Mucosa of descending colon (tissue), 3 donors: Measurements from ENCODE around the gene GPR179. TPM values are rescaled to one million over a fixed set of nuclear protein-coding genes. Genes with fewer than 3 reads are reported as not detected.

Source experiments
- ATAC-seq: fragments of 200-7000 bp; cut with Tn5 transposase; one replicate; pipeline ENCODE4 v1.9.1; 2020; ENCODE audit warnings: mild to moderate bottlenecking, moderate library complexity
- DNase-seq, 3 donors: peaks; one replicate each; pipeline ENCODE4 v3.0.0-alpha.2; 2020
- H3K36me3 ChIP-seq: fragments of 200-600 bp; one replicate; pipeline ENCODE4 v1.8.0; 2021; ENCODE audit warnings: low read depth, mild to moderate bottlenecking
- H3K4me1 ChIP-seq: fragments of 200-600 bp; one replicate; pipeline ENCODE4 v1.8.0; 2021; ENCODE audit warnings: low read depth, mild to moderate bottlenecking
- H3K4me3 ChIP-seq: fragments of 200-600 bp; one replicate; pipeline ENCODE4 v1.8.0; 2021; ENCODE audit warnings: mild to moderate bottlenecking
- H3K9me3 ChIP-seq: fragments of 200-600 bp; one replicate; pipeline ENCODE4 v1.8.0; 2021; ENCODE audit warnings: mild to moderate bottlenecking
- CTCF ChIP-seq: fragments of 200-600 bp; IDR thresholded peaks from one replicate; pipeline ENCODE4 v1.8.0; 2022; ENCODE audit warnings: antibody characterized with exemption, mild to moderate bottlenecking
- intact Hi-C, 2 donors: fragments of 100-400 bp; cut with DNase I in 1 of 2; cut with micrococcal nuclease in 1 of 2; formaldehyde crosslinking; loops; one replicate each; pipeline versions ENCODE4 v1.11.0 to v1.11.1; 2022; cut with DNase I, micrococcal nuclease
- total RNA-seq, 3 donors: library from RNA; stranded (reverse); fragmentation: NEBNext Ultra II Directional in 2 of 3; extraction: Animal tissue kit (Norgen Biotek cat#: 25700) in 2 of 3; gene quantifications; one replicate each; pipeline versions ENCODE4 v1.2.1 to v1.2.4, GENCODE V29; 2021 to 2023
- donor health status: DM: no; HTN: no; CAD: no; lungs with moderate emphysema.
- donor health status: DM: no; HTN: no; CAD: no.
- donor health status: DM: no; HTN: yes; CAD: no.

The GPR179 gene
- total RNA-seq, 3 donors from 2014 or later, result 0.02 to 0.38 (median 0.09) TPM

GRCh38 chr17:38363016-38363415 lies 19.3 kb upstream of the GPR179 start:
- no peak for ATAC-seq
- H3K4me3 ChIP-seq, result no peak overlapping the region
- intact Hi-C loops, result no loop called here
- TF ChIP-seq CTCF, result no peak
- H3K4me1 ChIP-seq, result no peaks in the 10 kb centered on the region
- no peaks in the 10 kb centered on the region for H3K36me3 ChIP-seq
- no peaks in the 10 kb centered on the region for H3K9me3 ChIP-seq
- DNase-seq, result no peak

- Histone ChIP-seq H3K4me1 (no peaks in the 10 kb centered on the region), H3K4me3 (no peak overlapping the region), H3K9me3 (no peaks in the 10 kb centered on the region), H3K36me3 (no peaks in the 10 kb centered on the region)
- intact Hi-C loops, result no loop called here
- DNase-seq (no peak), ATAC-seq (peak; percentile 85)
- TF ChIP-seq CTCF, result no peak
Measured at GRCh38 chr17:38361694-38362465, 18.1 kb upstream of the GPR179 start.

GRCh38 chr17:38358586-38359513 lies 15.1 kb upstream of the GPR179 start:
- ATAC-seq, result no peak
- peaks cover 6% of the 10 kb centered on the region for H3K4me1 ChIP-seq
- TF ChIP-seq CTCF, result no peak

GRCh38 chr17:38357486-38358123 lies 13.8 kb upstream of the GPR179 start:
- DNase-seq, result no peak
- Histone ChIP-seq H3K36me3 (no peaks in the 10 kb centered on the region), H3K9me3 (no peaks in the 10 kb centered on the region), H3K4me1 (peaks cover 12% of the 10 kb centered on the region), H3K4me3 (no peak overlapping the region)
- no peak for ATAC-seq
- intact Hi-C loops, result no loop called here
- no peak for TF ChIP-seq CTCF

More at GRCh38 chr17:38358586-38359513, 15.1 kb upstream of the GPR179 start:
- H3K36me3 ChIP-seq, result no peaks in the 10 kb centered on the region
- H3K9me3 ChIP-seq, result no peaks in the 10 kb centered on the region
- intact Hi-C loops, result no loop called here
- no peak overlapping the region for H3K4me3 ChIP-seq
- no peak for DNase-seq

GRCh38 chr17:38355251-38355650 lies 11.5 kb upstream of the GPR179 start:
- ATAC-seq (no peak), DNase-seq (no peak)
- intact Hi-C loops, result no loop called here
- Histone ChIP-seq H3K9me3 (no peaks in the 10 kb centered on the region), H3K4me1 (peaks cover 12% of the 10 kb centered on the region), H3K4me3 (no peak overlapping the region), H3K36me3 (no peaks in the 10 kb centered on the region)
- TF ChIP-seq CTCF, result no peak
